ENCODE data around the gene DMAC2. TPM values are rescaled to one million over a fixed set of nuclear protein-coding genes. Genes with fewer than 3 reads are reported as not detected.
"Not testable (repeated sequence)": the region's sequence is repeated elsewhere in the genome, so short reads cannot be mapped to it uniquely, and the experiment has no call there.

DMAC2 gene
- total RNA-seq, 2 donors from 2014 or later = 59.0 to 67.6 TPM

- DNase-seq = no peak
- no peak for ATAC-seq
- intact Hi-C loops (cut with DNase I) = no loop called here
Measured at GRCh38 chr19:41410336-41411054, 29.2 kb downstream of the DMAC2 start.

GRCh38 chr19:41409288-41409687 lies 30.4 kb downstream of the DMAC2 start:
- intact Hi-C loops (cut with DNase I) = no loop called here
- no peak for DNase-seq
- ATAC-seq = peak; percentile 48 to 62

- intact Hi-C loops (cut with DNase I); DNase-seq; ATAC-seq: not testable (repeated sequence)
Measured at GRCh38 chr19:41408846-41409245, 30.9 kb downstream of the DMAC2 start.

- intact Hi-C loops (cut with DNase I) = no loop called here
- ATAC-seq = no peak
- DNase-seq = no peak
Measured at GRCh38 chr19:41408256-41408655, 31.5 kb downstream of the DMAC2 start.

- DNase-seq (no peak), ATAC-seq (peak; percentile 18 to 32)
- intact Hi-C loops (cut with DNase I) = no loop called here
Measured at GRCh38 chr19:41407271-41407670, 32.4 kb downstream of the DMAC2 start.

- intact Hi-C loops (cut with DNase I) = no loop called here
- peak; percentile 30 for DNase-seq
- peak in 1 of 2 donors; percentile 22 for ATAC-seq
Measured at GRCh38 chr19:41405776-41406175, 33.9 kb downstream of the DMAC2 start.

- intact Hi-C loops (cut with DNase I) = no loop called here
- no peak for DNase-seq
- no peak for ATAC-seq
Measured at GRCh38 chr19:41403181-41403970, 36.3 kb downstream of the DMAC2 start.

GRCh38 chr19:41402010-41402409 lies 37.7 kb downstream of the DMAC2 start:
- intact Hi-C loops (cut with DNase I) = no loop called here
- DNase-seq = no peak
- no peak for ATAC-seq

GRCh38 chr19:41401483-41401882 lies 38.2 kb downstream of the DMAC2 start:
- intact Hi-C loops (cut with DNase I) = no loop called here
- no peak for ATAC-seq

GRCh38 chr19:41399525-41399924 lies 40.2 kb downstream of the DMAC2 start:
- ATAC-seq (no peak), DNase-seq (no peak)
- intact Hi-C loops (cut with DNase I) = loop anchor here in 1 of 2 donors (5.0 kb wide), 1 partner anchor 38 kb away; the partner anchor contains the start of gene DMAC2

More at GRCh38 chr19:41401483-41401882, 38.2 kb downstream of the DMAC2 start:
- DNase-seq = no peak

- ATAC-seq (no peak), DNase-seq (no peak)
- intact Hi-C loops (cut with DNase I) = loop anchor here in 1 of 2 donors (5.0 kb wide), 1 partner anchor 38 kb away; the partner anchor contains the start of gene DMAC2
Measured at GRCh38 chr19:41399091-41399490, 40.6 kb downstream of the DMAC2 start.

- intact Hi-C loops (cut with DNase I) = loop anchor here in 1 of 2 donors (5.0 kb wide), 1 partner anchor 39 kb away; the partner anchor contains the start of gene DMAC2
- DNase-seq (no peak), ATAC-seq (no peak)
Measured at GRCh38 chr19:41398598-41398997, 41.1 kb downstream of the DMAC2 start.

- intact Hi-C loops (cut with DNase I) = loop anchor here in 1 of 2 donors (5.0 kb wide), 1 partner anchor 39 kb away; the partner anchor contains the start of gene DMAC2
- DNase-seq (no peak), ATAC-seq (no peak)
Measured at GRCh38 chr19:41398050-41398418, 41.7 kb downstream of the DMAC2 start.

- ATAC-seq (peak; percentile 99), DNase-seq (peak; percentile 100)
- intact Hi-C loops (cut with DNase I) = loop anchor here in 1 of 2 donors (5.0 kb wide), 1 partner anchor 40 kb away; the partner anchor contains the start of gene DMAC2
Measured at GRCh38 chr19:41397086-41398049, 42.3 kb downstream of the DMAC2 start, which contains the start of the genes BCKDHA and EXOSC5. Gene BCKDHA, plus strand, starts transcription at chr19:41397818. Its CDS starts 10 bp downstream, at chr19:41397828. Gene EXOSC5, minus strand, starts transcription at chr19:41397359. Its CDS starts 31 bp downstream, at chr19:41397328.

GRCh38 chr19:41395355-41395754 lies 44.4 kb downstream of the DMAC2 start:
- intact Hi-C loops (cut with DNase I) = loop anchor here in 1 of 2 donors (5.0 kb wide), 1 partner anchor 42 kb away; the partner anchor contains the start of gene DMAC2
- DNase-seq = no peak
- ATAC-seq = no peak

GRCh38 chr19:41392775-41393174 lies 46.9 kb downstream of the DMAC2 start:
- DNase-seq = no peak
- ATAC-seq = no peak
- intact Hi-C loops (cut with DNase I) = no loop called here

GRCh38 chr19:41391618-41392017 lies 48.1 kb downstream of the DMAC2 start:
- intact Hi-C loops (cut with DNase I) = no loop called here
- ATAC-seq = no peak
- DNase-seq = no peak

GRCh38 chr19:41386442-41386841 lies 53.3 kb downstream of the DMAC2 start:
- DNase-seq (peak; percentile 42), ATAC-seq (peak; percentile 64 to 76)
- intact Hi-C loops (cut with DNase I) = no loop called here

GRCh38 chr19:41384351-41384750 lies 55.4 kb downstream of the DMAC2 start:
- ATAC-seq (no peak), DNase-seq (no peak)
- intact Hi-C loops (cut with DNase I) = no loop called here

Data from left cardiac atrium (tissue), 4 donors.